NCI-H226 (cell line): ENCODE results near the gene HSD11B2.

Experiments used
- DNase-seq: peaks from one replicate; pipeline ENCODE4 v3.0.0-alpha.2; 2015

Gene HSD11B2

GRCh38 chr16:67454852-67455251 is 23.9 kb downstream of the HSD11B2 start:
- no peak for DNase-seq

DNA sequence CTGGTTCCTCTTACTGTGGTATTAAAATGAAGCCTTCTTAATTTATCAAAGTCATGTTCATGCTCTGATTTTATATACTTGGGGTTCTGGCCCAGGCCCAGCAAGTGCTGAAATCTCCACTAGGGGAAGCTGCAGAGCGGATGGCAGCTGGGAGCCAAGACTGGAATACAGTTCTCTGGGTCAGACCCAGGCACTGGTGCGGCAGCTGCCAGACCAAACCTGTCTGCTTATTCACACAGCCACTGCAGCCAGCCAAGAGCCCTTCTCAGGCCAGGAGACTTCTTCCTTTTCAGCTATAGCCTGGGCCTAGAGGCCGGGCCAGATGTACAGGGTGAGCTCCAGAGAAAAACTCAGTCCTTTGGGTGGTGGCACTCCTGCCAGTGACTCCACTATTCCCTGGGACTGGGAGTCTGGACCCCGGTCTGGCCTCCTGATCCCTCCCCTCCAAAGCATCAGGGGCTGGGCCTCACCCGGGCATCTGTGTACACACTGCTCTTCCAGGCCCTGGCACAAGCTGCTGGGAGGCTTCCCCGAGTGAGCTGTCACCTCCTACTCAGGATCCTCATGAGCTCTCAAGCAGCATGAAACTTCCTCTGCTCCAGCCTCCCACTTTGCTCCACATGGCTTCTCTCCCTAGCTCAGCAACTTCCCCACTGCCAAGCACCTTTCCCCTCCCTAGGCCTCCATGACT is 25.6 kb downstream of the HSD11B2 start:
- no peak for DNase-seq

DNA sequence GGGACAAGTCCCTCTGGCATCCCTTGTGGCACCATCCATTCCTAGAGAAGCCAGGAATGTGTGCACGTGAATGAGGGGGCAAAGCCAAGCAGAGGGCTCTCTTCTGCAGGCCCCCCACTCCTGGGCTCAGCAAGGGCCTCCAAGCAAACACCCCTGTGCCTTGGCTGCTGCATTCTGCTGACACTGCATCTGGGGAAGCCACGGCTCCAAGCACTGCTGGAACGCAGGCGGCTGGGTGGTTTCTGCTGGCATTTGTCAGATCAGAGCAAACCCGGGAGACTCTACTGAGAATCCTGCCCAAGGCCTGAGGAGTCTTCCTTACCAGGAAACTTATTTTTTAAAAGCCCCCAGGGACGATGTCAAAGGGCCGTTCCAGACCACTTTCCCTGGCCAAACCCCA is 26.7 kb downstream of the HSD11B2 start:
- no peak for DNase-seq

GRCh38 chr16:67458121-67458641 is 27.3 kb downstream of the HSD11B2 start:
- DNase-seq: no peak

DNA sequence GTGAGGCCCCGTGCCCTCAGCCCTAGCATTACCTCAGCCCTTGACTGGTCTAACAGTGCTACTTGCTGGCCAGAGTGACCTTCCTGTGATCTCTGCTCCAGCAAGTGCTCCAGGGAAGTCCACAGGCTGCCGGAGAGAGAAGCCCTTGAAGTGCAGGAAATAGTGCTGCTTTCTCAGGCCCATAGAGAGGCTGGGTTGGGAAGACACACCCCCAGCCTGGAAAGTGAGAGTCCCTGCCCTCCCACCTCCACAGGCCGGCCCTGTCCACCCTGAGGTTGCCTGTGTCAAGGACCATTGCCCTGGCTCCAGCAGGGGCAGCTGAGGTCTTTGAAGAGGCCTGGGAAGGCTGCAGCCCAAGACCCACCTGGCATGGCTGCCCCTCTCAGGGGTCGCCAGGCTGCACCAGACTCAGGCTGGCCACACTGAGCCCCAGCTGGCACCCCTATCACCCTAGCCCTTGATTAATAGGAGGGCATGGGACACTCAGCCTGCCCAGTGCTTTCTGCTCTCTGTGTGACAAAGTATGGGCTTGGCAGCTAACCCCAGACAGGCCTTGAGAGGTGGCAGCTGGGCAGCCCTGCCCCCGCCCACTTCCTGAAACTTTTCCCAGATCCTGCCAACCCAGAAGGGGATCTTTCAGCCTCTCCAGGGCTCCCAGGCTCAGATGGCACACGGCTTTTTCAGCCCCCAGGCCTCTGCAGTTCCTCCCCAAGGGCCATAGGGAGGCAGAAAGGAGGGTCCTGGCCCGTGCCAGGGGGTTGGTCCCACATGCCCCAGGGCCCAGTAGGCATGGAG is 28.3 kb downstream of the HSD11B2 start:
- no peak for DNase-seq

- no peak for DNase-seq
Measured at GRCh38 chr16:67459861-67460150, 28.9 kb downstream of the HSD11B2 start.

DNA sequence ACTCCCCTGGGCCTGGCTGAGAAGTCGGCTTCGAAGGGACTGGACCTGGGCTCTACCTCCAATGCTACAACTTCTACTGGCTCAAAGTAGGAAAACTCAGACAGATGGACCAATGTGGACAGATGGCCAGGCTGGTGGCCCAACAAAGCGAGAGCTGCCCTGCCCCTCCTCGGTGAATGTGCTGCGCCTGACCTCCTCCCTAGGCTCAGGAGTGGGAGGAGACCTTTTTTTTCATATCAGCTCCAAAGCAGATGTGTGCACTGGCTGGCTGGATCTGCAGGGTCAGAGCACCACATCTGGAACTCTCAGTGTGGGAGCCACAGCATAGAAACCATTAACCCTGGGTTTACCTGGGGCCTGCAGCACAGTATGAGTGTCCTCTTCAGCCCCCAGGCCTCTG is 29.2 kb downstream of the HSD11B2 start:
- DNase-seq: no peak

DNA sequence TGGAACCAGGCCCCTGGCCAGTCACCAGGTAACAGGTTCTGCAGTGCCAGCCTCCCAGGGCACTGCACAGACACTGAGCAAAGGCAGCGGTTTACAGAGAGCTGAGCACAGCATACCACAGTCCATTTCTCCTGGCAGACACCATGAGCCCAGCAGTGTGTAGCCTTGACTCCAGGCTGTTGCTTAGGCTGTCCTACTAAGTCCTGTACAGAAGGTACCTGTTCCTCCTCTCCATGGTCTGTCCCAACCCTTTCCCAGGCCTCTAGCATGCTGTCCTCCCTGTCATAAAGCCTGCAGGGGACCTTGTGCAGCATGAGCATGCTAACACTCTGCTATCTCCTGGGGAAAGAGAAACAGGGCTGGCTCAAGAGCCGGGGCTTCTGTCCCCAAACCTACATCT is 30.0 kb downstream of the HSD11B2 start:
- no peak for DNase-seq

- no peak for DNase-seq
Measured at GRCh38 chr16:67461600-67462278, 30.8 kb downstream of the HSD11B2 start.

GRCh38 chr16:67462279-67462655 is 31.3 kb downstream of the HSD11B2 start:
- DNase-seq: no peak

- no peak for DNase-seq
Measured at GRCh38 chr16:67463059-67463458, 32.1 kb downstream of the HSD11B2 start.

DNA sequence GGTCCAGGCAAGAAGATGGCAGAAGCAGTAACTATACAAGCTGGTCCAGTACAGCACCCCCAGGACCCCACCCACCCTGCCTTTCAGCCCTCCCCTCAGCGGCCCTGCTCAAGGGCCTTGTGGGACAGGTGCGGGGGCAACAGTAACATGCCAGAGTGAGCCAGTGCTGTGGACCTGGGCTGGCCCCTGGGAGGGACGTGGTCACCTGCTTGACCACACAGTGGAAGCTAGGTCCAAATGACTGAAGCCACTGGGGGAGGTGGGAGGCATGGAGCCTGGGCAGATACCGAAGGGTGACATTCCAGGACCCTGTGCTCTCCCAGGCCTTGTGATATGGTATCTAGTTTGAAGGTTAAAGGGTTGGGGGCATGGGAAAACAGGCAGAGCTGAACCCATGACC is 32.8 kb downstream of the HSD11B2 start:
- DNase-seq: no peak

- no peak for DNase-seq
Measured at GRCh38 chr16:67464565-67464964, 33.6 kb downstream of the HSD11B2 start.

DNA sequence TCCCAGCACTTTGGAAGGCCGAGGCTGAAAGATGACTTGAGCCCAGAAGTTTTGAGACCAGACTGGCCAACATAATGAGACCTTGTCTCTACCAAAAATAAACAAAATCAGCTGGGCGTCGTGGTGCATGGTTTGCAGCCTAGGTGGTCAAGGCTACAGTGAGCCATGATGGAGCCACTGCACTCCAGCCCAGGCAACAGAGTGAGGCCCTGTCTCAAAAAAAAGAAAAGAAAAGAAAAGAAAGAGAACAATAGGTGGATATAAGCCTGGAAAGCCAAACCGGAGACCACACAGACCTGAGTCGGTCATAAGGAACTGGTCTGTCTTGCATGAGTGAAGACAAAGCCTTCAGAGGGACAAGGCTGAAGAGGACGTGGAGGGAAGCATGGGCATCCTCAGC is 35.7 kb downstream of the HSD11B2 start:
- DNase-seq: no peak

GRCh38 chr16:67468731-67469130 is 37.8 kb downstream of the HSD11B2 start:
- no peak for DNase-seq

DNA sequence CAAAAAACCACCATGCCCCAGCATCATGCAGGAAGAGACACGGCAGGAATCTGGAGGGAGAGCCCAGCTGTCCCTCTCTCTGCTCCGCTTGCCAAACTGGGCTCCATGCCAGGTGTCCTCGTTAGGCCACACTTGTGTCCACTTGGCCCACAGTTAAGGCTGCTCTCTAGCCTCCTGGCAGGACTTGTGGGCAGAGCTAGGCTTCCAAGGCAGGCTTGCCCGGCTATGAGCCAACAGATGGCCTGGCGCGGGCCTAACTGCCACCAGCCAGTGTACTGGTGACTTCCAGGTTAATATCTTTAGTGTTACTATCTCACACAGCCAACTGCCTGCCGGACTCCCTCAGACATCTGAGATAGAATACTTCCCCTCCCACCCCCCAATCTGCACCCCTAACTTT is 39.4 kb downstream of the HSD11B2 start:
- DNase-seq: no peak

GRCh38 chr16:67471758-67472384 is 41.0 kb downstream of the HSD11B2 start:
- DNase-seq: no peak

DNA sequence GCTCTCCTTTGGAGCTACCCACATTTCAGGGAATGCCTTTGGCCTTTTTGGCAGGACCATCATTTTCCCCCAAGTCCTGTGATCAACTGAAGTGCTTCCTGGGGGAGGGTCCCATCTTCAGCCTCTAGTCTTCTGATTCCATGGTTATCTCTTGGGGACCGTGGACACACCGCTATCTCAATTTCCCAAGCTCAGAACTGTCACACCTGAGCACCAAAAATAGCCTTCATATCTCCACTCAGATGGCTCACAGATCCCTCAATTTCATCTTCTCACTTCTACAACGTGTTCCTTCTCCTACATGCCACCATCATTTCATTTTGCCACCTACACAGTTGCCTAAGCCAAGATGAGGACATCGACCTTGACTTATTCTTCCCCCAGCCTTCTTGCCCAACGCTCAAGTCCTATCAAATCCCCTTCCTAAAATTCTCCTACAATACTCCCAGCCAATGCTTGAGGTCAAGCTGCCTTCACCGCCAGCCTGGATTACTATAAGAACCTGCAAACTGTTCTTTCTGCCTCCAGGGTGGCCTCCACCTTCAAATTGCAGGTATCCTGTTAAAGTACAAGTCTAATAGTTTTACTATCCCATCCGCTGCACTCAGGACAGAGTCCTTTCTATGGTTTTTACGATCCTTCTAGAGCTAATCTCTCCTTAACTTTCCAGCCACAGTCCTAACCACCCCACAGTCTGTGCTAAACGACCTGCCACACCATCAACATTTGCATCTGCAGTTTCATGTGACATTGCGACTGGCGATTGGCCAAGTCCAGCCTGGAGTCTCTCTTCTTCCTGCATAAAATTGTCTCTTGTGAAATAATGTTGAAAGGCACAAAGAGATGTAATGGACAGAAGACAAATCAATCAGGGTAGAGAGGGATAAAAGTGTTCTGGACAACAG is 43.9 kb downstream of the HSD11B2 start:
- DNase-seq: no peak

DNA sequence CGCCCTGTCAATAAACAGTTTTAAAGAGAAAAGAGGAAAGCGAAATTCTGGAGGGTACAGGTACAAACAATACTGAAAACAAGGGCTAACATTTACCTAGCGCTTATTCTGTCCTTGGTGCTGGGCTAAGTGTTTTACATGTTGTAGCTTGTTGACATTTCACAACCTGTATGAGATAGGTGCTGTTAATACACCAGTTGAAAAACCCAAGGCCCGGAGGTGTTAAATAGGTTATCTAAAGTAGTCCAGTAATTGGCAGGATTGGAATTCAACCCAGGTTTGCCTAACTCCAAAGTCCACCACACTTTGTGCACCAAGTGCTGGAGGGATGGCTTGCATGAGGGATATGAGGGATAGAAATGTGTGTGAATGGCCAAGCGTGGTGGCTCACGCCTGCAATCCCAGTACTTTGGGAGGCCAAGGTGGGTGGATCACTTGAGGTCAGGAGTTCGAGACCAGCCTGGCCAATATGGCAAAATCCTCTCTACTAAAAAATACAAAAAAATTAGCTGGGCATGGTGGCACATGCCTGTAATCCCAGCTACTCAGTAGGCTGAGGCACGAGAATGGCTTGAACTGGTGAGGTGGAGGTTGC is 47.1 kb downstream of the HSD11B2 start:
- DNase-seq: no peak

- DNase-seq: peak; percentile 92
Measured at GRCh38 chr16:67480833-67481560, 50.1 kb downstream of the HSD11B2 start, which contains the start of gene ATP6V0D1. ATP6V0D1 (minus strand) TSS chr16:67481157; CDS start chr16:67481086, 71 bp downstream.

GRCh38 chr16:67481561-67482232 is 50.8 kb downstream of the HSD11B2 start:
- no peak for DNase-seq
